Lower leg skin (tissue), 4 donors: ENCODE data around the gene PPP1R18. TPM values are rescaled to one million over a fixed set of nuclear protein-coding genes. Genes with fewer than 3 reads are reported as not detected.

Experiments
- DNase-seq, 2 donors: peaks; one replicate each; pipeline ENCODE4 v3.0.0-alpha.2; 2019; ENCODE audit warnings: low spot score in 2 of 2
- H3K4me3 ChIP-seq: fragments of 200-600 bp; sonication (generic); 2 replicates; pipeline ENCODE4 v1.5.1; 2017; ENCODE audit warnings: mild to moderate bottlenecking, low read depth; ENCODE audit not compliant: poor library complexity, severe bottlenecking
- POLR2A ChIP-seq, 2 donors: fragments of 450-650 bp; IDR thresholded peaks; one replicate each; pipeline ENCODE4 v1.6.1; 2016 to 2017; ENCODE audit warnings: antibody characterized with exemption in 2 of 2, mild to moderate bottlenecking in 1 of 2, moderate library complexity in 1 of 2
- WGBS, 2 donors: methylation state at CpG; one replicate each; pipeline ENCODE4 v1.1.5; 2018; 5-methylcytosine and 5-hydroxymethylcytosine counted together
- intact Hi-C: fragments of 100-400 bp; cut with DNase I; formaldehyde crosslinking; loops from one replicate; pipeline ENCODE4 v1.15.0; 2023; ENCODE audit warnings: low total_unique reads
- total RNA-seq, 4 donors: library from RNA; depleted of rRNA; stranded (reverse); fragments of >200 nt; gene quantifications; one replicate each; pipeline ENCODE4 v1.1.0, GENCODE V29; 2016
- TF ChIP-seq, protein P1 (sequence below), 3 donors: fragments of 450-650 bp; IDR thresholded peaks; one replicate each; pipeline ENCODE4 v1.5.1; 2016; ENCODE audit warnings: antibody characterized with exemption in 3 of 3, mild to moderate bottlenecking in 3 of 3, moderate library complexity in 2 of 3

Gene PPP1R18
- total RNA-seq, 4 donors from 2014 or later = 23.6 to 34.1 (median 27.3) TPM

DNA sequence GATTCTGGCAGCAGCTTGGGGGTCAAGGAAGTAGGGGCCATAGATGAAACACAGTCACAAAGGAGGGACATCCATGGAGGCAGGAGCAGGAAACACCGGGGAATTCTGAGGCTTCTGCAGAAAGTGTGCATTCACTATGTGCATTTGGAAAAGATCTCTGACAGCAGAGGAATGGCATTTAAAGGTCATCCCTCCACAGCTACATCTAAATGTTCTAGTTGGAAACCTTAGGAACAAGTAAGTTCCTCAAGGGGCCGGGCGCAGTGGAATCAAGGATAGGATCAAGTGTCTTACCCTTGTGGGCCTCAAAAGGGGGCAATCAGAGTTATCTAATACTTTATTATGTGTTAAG, 30.7 kb downstream of the PPP1R18 start:
- DNase-seq = no peak
- TF ChIP-seq POLR2A (IDR thresholded peaks at IDR 0.05) = no peak
- TF ChIP-seq, protein P1, sequence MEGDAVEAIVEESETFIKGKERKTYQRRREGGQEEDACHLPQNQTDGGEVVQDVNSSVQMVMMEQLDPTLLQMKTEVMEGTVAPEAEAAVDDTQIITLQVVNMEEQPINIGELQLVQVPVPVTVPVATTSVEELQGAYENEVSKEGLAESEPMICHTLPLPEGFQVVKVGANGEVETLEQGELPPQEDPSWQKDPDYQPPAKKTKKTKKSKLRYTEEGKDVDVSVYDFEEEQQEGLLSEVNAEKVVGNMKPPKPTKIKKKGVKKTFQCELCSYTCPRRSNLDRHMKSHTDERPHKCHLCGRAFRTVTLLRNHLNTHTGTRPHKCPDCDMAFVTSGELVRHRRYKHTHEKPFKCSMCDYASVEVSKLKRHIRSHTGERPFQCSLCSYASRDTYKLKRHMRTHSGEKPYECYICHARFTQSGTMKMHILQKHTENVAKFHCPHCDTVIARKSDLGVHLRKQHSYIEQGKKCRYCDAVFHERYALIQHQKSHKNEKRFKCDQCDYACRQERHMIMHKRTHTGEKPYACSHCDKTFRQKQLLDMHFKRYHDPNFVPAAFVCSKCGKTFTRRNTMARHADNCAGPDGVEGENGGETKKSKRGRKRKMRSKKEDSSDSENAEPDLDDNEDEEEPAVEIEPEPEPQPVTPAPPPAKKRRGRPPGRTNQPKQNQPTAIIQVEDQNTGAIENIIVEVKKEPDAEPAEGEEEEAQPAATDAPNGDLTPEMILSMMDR (IDR thresholded peaks at IDR 0.05) = no peak
- WGBS, 2 donors = 91 to 99% methylated on average over 3 of the region's 3 CpGs

DNA sequence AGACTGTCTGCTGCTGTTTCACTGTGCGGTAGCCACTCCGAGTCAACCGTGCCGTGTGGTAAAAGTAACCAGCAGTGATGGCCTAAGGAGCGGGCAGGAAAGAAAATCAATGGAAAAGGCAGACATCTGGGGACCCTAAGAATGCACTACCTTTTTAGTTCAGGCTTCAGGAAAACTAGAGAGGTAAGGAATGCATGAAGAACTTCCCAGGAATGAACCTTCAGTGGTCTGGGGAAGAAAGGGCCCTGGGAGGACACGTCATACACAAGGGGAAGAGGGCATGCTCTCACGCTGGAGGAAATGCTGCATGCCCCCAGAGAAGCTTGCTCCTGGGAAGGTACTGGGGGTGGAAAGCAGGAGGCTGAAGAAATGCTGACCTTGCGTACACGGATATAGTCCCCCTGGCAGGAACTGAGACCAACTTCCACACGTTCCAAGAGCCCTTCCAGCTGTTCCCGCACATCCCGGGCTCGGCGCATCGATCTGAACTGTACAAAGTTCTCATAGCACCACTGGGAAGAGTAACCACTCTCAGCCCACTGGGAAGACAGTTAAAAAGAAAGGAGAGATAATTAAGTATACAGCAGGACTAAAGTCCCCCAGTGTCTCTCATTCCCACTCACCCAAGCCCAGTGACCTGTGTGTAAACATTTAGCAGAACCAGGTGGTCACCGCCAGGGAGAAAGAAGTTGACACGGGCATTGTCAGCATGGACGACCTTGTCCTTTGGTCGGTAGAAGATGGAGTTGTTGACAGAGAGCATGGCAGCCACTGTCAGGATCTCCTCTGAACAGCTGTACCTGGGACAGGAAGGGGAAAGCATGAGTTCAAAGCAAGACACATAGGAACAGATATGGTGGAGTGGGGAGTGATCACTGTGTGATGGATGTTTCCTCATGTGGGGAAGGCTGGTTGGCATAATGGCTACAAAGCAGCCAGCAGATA, 31.4 kb downstream of the PPP1R18 start:
- TF ChIP-seq POLR2A (IDR thresholded peaks at IDR 0.05) = no peak
- TF ChIP-seq, protein P1 (IDR thresholded peaks at IDR 0.05) = peak in 1 of 3 donors; percentile 31
- DNase-seq = no peak
- 88 to 92% methylated on average over 19 of the region's 19 CpGs for WGBS, 2 donors
- intact Hi-C loops = no loop called here
- H3K4me3 ChIP-seq = no peak overlapping the region

More for the DNA sequence above, 30.7 kb downstream of the PPP1R18 start:
- no peak overlapping the region for H3K4me3 ChIP-seq
- intact Hi-C loops = no loop called here

DNA sequence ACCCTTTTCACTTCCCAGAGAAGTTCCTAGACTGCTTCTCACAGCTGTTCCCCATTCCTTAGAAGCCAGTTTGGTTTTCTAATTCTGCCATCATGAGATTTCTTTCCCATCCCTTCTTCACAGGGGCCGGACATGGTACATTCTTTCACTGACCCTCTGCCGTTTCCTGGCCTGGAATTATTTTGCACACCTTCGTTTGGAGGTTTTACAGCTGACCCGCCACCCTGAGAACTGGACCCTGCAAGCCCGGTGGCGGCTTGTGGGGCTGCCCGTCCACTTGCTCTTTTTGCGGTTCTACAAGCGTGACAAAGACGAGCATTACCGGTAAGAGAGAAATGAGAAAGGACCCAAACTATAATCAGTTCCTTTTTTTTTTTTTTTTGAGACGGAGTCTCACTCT, 35.3 kb downstream of the PPP1R18 start:
- DNase-seq = no peak
- TF ChIP-seq, protein P1 (IDR thresholded peaks at IDR 0.05) = no peak
- no peak for TF ChIP-seq POLR2A (IDR thresholded peaks at IDR 0.05)
- no peak overlapping the region for H3K4me3 ChIP-seq
- WGBS, 2 donors = 89 to 90% methylated on average over 12 of the region's 12 CpGs
- intact Hi-C loops = no loop called here

DNA sequence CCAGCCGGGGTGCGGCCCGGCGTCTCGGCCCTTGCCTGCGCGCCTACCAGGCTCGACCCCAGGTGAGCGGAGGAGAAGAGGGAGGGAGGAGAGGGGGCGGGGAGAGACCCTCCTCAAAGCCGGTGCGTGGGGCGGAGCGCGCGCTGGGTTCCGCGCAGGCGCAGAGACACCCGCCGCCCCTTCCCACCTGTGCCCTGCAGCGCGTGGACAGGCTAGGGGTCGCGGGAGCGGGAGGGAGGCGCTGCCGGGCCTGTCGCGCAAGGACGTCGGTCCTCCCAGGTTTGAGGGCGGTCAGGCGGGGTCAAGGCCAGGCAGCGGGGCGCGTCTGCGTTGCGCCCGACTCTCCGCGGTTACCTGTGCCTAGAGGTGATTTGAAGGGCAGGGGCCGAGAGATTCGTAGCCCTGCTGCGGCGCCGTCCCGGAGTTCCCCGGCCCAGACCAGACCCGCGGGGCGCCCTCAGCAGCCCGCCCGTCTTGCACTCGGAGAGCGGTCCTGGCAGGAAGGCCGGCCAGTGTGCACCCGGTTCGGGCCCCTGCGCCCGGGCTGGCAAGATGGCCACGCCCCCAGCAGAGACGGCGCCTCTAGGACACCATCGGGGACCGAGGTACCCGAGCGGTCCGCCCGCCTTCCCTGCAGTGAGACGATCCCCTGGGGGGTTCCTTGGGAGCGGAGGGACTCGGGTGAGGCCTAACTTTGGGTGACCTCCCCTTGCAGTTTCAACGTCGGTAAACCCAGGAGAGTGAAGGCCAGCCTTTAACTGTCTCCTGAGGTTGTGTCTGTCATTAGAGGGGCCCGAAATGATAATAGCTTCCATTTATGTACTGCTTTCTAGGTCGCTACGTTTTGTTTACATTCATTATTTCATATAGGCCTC, 39.0 kb downstream of the PPP1R18 start:
- intact Hi-C loops = no loop called here
- H3K4me3 ChIP-seq = peak overlapping the region; percentile 96
- peak; percentile 53 to 93 for DNase-seq
- TF ChIP-seq POLR2A (IDR thresholded peaks at IDR 0.05) = no peak
- TF ChIP-seq, protein P1 (IDR thresholded peaks at IDR 0.05) = peak in 1 of 3 donors; percentile 6
- 0 to 1% methylated on average over 11 to 23 of the region's 78 CpGs for WGBS, 2 donors

DNA sequence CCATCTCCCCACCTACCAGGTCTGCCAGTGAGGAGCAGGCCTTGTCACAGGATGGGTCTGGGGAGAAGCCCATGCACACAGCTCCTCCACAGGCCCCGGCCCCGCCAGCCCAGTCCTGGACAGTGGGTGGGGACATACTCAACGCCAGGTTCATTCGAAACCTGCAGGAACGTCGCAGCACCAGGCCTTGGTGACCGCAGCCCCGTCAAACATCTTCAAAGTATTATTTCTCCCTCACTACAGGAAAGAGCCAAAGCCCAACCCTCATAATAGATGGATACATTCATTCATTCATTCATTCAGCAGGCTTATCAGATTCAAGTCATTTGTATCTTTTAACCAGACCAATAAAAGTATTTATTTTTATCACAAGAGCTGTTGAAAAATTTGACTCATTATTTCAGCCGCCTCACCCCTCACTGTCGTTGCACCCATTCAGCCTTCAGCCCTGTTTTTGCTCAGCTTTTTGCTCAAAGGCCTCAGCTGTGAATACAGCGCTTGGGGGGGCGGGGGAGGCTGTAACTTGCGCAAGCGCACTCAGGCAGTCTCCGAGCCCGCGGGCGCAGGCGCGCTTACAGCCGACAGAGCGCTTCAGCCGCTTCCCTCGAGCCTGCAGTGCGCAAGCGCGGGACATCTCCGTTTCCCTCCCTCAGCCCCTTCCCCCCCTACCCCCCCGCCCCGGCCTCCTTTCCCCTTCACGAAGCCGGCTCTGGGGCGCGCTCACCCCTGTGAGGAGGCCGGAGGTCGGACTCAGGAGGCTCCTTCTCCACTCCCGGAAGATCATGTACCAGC, 39.8 kb downstream of the PPP1R18 start, which contains the start of gene C6orf136:
Gene C6orf136 (plus strand): TSS at position 684 of the 792 bp plus-strand sequence. CDS start 99 bp downstream, at position 783.
- intact Hi-C loops = no loop called here
- 10 to 13% methylated on average over 30 to 34 of the region's 37 CpGs for WGBS, 2 donors
- TF ChIP-seq, protein P1 (IDR thresholded peaks at IDR 0.05) = no peak
- TF ChIP-seq POLR2A (IDR thresholded peaks at IDR 0.05) = no peak
- DNase-seq = peak; percentile 89 to 97
- peak within 1 kb of the TSS; percentile 96 for H3K4me3 ChIP-seq
